ENCODE results near the gene SMIM15.

The SMIM15 gene

DNA sequence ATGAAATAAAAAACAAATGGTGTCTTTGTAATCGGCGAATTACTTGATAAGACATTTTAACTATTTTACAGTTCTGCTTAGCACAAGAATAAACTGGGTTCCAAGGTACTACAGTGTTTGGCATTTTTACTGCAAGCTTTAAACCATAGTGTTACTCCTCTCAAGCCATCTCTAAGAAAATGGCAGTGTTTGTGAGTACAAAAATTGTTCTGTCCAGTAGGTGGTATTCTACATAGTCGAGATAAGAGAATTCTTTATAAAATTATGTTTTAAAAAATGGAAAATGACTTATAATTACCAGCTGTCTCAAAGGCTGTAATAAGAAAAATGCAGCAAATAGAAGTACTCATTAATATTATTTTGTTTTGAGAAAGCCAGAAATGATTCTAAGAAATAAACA lies 3.2 kb downstream of the SMIM15 start:
- no peak for DNase-seq

- no peak for DNase-seq
These were observed 10.4 kb downstream of the SMIM15 start for GRCh38 chr5:61151893-61152292.

- no peak for DNase-seq
These were observed 13.8 kb downstream of the SMIM15 start for GRCh38 chr5:61148515-61148914.

GRCh38 chr5:61142811-61143210 lies 19.5 kb downstream of the SMIM15 start:
- no peak for DNase-seq

DNA sequence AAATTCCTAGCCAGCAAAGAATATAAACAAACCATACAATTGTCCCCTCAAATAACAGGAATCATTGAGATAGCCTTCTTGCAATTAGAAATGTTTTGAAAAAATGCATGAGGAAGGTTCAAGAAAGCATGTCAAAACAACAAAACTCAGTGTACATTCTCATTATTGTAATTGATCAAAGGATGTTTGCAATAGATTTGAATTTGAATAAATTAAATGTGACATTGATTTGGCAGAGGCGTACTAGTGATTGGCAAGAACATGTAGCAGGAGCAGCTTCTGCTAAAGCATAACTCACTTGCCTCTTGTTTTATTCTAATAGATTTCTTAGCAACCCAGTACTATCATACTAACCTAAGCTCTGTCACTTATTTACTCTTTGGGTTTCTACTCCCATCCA lies 19.9 kb downstream of the SMIM15 start:
- DNase-seq, result no peak

DNA sequence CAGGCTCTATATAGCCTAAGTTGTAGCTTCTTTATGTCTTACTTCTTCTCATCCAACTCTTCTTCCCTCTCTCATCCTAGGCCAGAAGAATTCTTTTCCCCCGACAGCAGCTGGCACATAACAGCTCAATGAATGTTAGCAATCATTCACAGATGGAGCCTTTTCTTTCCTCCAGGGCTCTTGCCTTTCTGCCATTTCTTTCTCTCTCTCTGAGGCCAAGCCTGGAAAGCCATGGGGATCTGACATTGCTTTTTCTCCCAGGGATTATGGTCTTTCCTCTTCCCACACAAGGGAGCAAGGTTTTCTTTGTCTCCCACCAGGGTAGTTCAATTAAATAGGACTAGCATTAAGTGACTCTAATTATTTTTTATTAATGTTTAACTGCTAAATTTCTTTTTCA lies 20.5 kb downstream of the SMIM15 start:
- DNase-seq, result no peak

GRCh38 chr5:61139931-61140330 lies 22.3 kb downstream of the SMIM15 start:
- no peak for DNase-seq

DNA sequence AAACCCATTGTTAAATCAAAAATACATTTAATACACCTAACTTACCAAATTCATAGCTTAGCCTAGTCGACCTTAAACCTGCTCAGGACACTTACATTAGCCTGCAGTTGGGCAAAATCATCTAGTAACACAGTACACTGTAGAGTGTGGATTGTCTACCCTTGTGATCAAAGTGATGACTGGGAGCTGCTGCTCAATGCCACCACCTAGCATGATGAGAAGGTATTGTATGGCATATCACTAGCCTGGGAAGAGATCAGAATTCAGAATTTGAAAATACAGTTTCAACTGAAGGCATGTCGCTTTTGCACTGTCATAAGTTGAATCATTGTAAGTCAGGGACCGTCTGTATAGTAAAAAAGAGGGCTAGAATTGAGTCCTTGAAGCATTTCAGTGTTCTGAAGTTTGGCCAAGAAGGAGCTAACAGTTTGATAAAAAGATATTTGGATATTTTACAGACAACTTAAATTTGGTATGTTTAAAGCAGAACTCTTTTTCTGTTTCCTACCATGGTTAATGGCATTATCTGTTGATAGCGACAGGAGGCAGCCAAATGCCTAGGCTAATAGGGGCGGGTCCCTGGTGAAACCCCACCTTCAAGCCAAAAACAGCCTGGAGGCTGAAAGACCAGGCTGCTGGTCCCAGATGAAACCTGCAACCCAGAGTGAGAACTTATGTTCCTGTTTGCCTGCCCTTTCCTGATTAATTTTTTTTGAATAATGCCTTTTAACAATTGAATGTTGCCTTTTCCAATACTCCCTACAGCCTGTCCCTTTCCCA lies 23.0 kb downstream of the SMIM15 start:
- no peak for DNase-seq

DNA sequence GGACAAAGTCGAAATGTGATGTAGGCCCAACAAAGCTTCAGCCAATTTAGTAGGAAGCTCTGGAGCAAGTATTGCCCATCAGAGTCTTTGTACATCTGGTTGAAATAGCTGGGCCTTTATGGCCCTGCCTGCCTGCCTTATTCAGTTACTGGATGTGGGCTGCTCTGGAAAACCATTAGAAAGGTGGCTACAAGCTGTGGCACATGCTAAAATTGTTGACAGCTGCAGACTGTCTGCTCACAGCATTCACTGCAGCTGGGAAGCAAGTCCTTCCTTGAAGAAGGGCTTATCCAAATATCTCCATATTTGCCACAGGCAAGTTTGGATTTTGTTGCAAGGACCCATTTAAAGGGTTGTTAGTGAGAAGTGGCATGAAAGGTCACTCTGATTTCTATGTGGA lies 24.4 kb downstream of the SMIM15 start:
- no peak for DNase-seq

DNA sequence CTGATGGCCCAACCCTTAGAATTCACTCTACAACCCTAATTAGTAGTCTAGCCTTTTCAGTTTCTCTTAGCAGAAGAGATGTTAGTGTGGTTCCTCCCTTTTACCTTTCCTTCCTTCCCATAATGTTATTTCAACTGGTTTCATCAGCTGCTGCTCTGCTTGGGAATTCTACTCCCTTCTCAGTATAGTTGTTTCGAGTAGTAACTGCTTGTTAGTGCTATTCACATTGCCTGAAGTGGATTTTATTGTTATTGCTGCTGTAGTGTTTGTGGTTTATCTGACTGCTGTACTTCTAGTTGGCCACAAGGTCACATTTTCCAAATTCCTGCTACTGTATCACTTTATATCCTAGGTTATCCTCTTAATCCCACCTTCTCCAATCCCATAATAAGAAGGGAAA lies 29.7 kb downstream of the SMIM15 start:
- no peak for DNase-seq

DNA sequence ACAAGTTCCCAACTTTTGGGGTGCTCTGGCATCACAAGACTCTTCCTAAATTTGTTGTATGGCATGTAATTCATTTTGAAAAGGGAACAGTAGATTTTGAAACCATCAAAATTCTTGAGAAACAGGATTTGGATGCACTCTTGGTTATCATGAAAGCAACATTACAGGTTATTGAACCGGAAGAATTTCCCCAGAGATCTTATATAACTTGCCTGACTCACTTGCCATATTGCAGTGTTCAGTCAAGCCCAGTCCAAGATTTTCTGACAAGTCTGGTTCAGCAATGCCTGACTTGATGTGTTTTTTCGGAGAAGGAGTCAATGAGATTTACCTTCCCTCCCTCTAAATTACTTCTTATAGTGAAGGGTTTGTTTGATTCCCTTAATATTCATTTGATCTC lies 32.0 kb downstream of the SMIM15 start:
- no peak for DNase-seq

GRCh38 chr5:61123145-61123544 lies 39.1 kb downstream of the SMIM15 start:
- peak; percentile 49 to 81 for DNase-seq

- no peak for DNase-seq
These were observed 41.7 kb downstream of the SMIM15 start for GRCh38 chr5:61120534-61120933.

- no peak for DNase-seq
These were observed 43.2 kb downstream of the SMIM15 start for GRCh38 chr5:61119066-61119465.

GRCh38 chr5:61115968-61116367 lies 46.3 kb downstream of the SMIM15 start:
- DNase-seq, result no peak

- no peak for DNase-seq
These were observed 47.8 kb downstream of the SMIM15 start for GRCh38 chr5:61114441-61114840.

All from NCI-H2081 (cell line).